DOHH2 (cell line): Measurements from ENCODE around the gene MAK.

Source experiments
- H3F3A ChIP-seq: fragments of 200-600 bp; sonication (generic), shearing (Covaris generic); 2 replicates; pipeline ENCODE4 v1.6.0; 2016; ENCODE audit warnings: antibody characterized with exemption, mild to moderate bottlenecking; ENCODE audit not compliant: control insufficient read depth, insufficient read depth
- H3K27ac ChIP-seq: fragments of 200-600 bp; sonication (generic); 2 replicates; pipeline ENCODE4 v1.5.1; 2014; ENCODE audit warnings: low read depth, mild to moderate bottlenecking, low read length, moderate library complexity
- H3K27me3 ChIP-seq: fragments of 200-600 bp; sonication (generic); 2 replicates; pipeline ENCODE4 v1.6.1; 2014; ENCODE audit warnings: mild to moderate bottlenecking, low read length, mixed read lengths; ENCODE audit not compliant: control insufficient read depth
- H3K36me3 ChIP-seq: fragments of 200-600 bp; sonication (generic); 2 replicates; pipeline ENCODE4 v1.6.1; 2014; ENCODE audit warnings: mild to moderate bottlenecking, low read length, moderate library complexity, mixed read lengths; ENCODE audit not compliant: control insufficient read depth
- H3K4me1 ChIP-seq: fragments of 200-600 bp; sonication (generic); 2 replicates; pipeline ENCODE4 v1.6.1; 2014; ENCODE audit warnings: mild to moderate bottlenecking, low read length, mixed read lengths; ENCODE audit not compliant: control insufficient read depth
- H3K4me2 ChIP-seq: fragments of 200-600 bp; sonication (generic); 2 replicates; pipeline ENCODE4 v1.6.0; 2014; ENCODE audit warnings: mild to moderate bottlenecking, low read length, moderate library complexity
- H3K4me3 ChIP-seq: fragments of 200-600 bp; sonication (generic); 2 replicates; pipeline ENCODE4 v1.5.1; 2014; ENCODE audit warnings: mild to moderate bottlenecking, low read length, mixed read lengths
- H3K79me2 ChIP-seq: fragments of 200-600 bp; sonication (generic); 2 replicates; pipeline ENCODE4 v1.6.1; 2014; ENCODE audit warnings: mild to moderate bottlenecking, low read length, mixed read lengths; ENCODE audit not compliant: control insufficient read depth
- H3K9me2 ChIP-seq: fragments of 200-600 bp; sonication (generic); replicated peaks from 2 replicates; pipeline ENCODE4 v1.6.1; 2014; ENCODE audit warnings: mild to moderate bottlenecking, low read length, mixed read lengths; ENCODE audit not compliant: control insufficient read depth
- H3K9me3 ChIP-seq: fragments of 200-600 bp; sonication (generic); 2 replicates; pipeline ENCODE4 v1.6.1; 2014; ENCODE audit warnings: antibody characterized with exemption, low read length, mixed read lengths; ENCODE audit not compliant: control insufficient read depth, insufficient read depth
- H4K20me1 ChIP-seq: fragments of 200-600 bp; sonication (generic); 2 replicates; pipeline ENCODE4 v1.6.0; 2014; ENCODE audit warnings: low read depth, mild to moderate bottlenecking, antibody characterized with exemption, low read length, moderate library complexity; ENCODE audit not compliant: control insufficient read depth, insufficient read depth
- EZH2phosphoT487 ChIP-seq: fragments of 200-600 bp; sonication (generic); IDR thresholded peaks from 2 replicates; pipeline ENCODE4 v1.6.1; 2017; ENCODE audit warnings: borderline replicate concordance, mild to moderate bottlenecking, antibody characterized with exemption, low read length, moderate library complexity, mixed read lengths
- TF ChIP-seq, protein P1 (sequence below): fragments of 200-600 bp; sonication (generic); IDR thresholded peaks from one replicate; pipeline ENCODE4 v1.5.1; 2014; ENCODE audit warnings: antibody characterized with exemption, mild to moderate bottlenecking, low read depth, low read length; ENCODE audit not compliant: poor library complexity, severe bottlenecking

MAK gene

DNA sequence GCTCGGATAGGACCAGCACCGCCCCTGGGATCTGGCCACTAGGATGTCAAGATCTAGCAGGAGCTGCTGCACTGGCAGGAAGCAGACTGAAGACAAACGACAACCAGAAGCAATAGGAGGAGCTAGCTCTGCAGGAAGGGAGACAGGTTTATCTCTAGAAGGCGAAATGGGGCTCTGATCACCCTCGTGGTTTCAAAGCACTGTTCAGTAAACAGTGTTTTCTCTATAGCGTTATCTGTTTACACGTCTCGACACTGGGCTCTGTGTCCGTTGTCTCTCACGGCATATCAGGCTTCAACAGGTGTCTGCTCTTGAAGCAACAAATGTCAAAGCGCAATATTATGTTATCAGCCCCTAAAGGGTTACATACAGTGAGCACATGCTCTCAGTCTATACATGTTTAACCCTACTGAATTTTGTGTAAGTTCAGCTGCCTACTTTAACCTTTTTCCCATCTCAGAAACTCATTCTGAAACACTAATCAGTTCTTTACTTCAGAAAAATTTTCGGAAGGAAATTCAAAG, 66.9 kb downstream of the MAK start:
- Histone ChIP-seq H3K79me2 (no peaks in the 10 kb centered on the region), H4K20me1 (no peaks in the 10 kb centered on the region), H3K36me3 (no peaks in the 10 kb centered on the region; the same call in 1 of the 2 replicates), H3K27ac (no peak overlapping the region), H3K9me2 (no peaks in the 10 kb centered on the region), H3K9me3 (no peaks in the 10 kb centered on the region), H3K27me3 (no peaks in the 10 kb centered on the region), H3F3A (peaks cover 3% of the 10 kb centered on the region; the same call in 1 of the 2 replicates), H3K4me2 (no peak overlapping the region), H3K4me1 (no peaks in the 10 kb centered on the region), H3K4me3 (no peak overlapping the region)
- TF ChIP-seq, protein P1, sequence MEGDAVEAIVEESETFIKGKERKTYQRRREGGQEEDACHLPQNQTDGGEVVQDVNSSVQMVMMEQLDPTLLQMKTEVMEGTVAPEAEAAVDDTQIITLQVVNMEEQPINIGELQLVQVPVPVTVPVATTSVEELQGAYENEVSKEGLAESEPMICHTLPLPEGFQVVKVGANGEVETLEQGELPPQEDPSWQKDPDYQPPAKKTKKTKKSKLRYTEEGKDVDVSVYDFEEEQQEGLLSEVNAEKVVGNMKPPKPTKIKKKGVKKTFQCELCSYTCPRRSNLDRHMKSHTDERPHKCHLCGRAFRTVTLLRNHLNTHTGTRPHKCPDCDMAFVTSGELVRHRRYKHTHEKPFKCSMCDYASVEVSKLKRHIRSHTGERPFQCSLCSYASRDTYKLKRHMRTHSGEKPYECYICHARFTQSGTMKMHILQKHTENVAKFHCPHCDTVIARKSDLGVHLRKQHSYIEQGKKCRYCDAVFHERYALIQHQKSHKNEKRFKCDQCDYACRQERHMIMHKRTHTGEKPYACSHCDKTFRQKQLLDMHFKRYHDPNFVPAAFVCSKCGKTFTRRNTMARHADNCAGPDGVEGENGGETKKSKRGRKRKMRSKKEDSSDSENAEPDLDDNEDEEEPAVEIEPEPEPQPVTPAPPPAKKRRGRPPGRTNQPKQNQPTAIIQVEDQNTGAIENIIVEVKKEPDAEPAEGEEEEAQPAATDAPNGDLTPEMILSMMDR, result no peak
- no peak for TF ChIP-seq EZH2phosphoT487

- no peaks in the 10 kb centered on the region for H3K27me3 ChIP-seq
- TF ChIP-seq, protein P1, result no peak
- no peak for TF ChIP-seq EZH2phosphoT487
These were observed 68.9 kb downstream of the MAK start for GRCh38 chr6:10769419-10769818.

DNA sequence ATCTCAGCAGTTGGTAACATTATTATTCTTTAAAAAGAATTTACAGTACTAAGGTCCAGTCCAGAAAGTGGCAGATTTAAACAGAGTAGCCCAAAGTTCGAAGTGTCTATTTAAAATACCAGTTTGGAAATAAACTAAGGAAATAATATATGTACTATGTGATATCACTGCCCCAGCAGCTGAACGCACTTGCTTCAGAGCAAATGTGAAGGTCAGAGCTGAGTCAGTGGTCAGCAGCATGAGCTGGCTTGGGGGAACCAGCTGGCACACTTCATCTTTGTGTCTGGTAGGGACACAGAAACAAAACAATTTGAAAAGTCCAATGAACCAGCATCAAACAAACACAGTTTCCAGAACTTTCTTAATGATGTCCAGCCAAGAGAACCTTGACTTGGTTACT, 75.3 kb downstream of the MAK start:
- no peak for TF ChIP-seq EZH2phosphoT487
- TF ChIP-seq, protein P1, result no peak
- Histone ChIP-seq H3K27me3 (no peaks in the 10 kb centered on the region), H3F3A (no peaks in the 10 kb centered on the region), H3K79me2 (no peaks in the 10 kb centered on the region), H3K4me2 (no peak overlapping the region), H3K36me3 (peaks cover 18% of the 10 kb centered on the region), H3K9me3 (no peaks in the 10 kb centered on the region), H4K20me1 (no peaks in the 10 kb centered on the region), H3K4me1 (no peaks in the 10 kb centered on the region), H3K27ac (no peak overlapping the region), H3K9me2 (no peaks in the 10 kb centered on the region), H3K4me3 (no peak overlapping the region)

More at GRCh38 chr6:10769419-10769818, 68.9 kb downstream of the MAK start:
- Histone ChIP-seq H3K79me2 (no peaks in the 10 kb centered on the region), H4K20me1 (no peaks in the 10 kb centered on the region), H3K9me3 (no peaks in the 10 kb centered on the region), H3F3A (peaks cover 3% of the 10 kb centered on the region; the same call in 1 of the 2 replicates), H3K9me2 (no peaks in the 10 kb centered on the region), H3K4me3 (no peak overlapping the region), H3K27ac (no peak overlapping the region), H3K36me3 (no peaks in the 10 kb centered on the region; the same call in 1 of the 2 replicates), H3K4me1 (no peaks in the 10 kb centered on the region), H3K4me2 (no peak overlapping the region)
